Measurements from ENCODE around the gene KLRF2.

The KLRF2 gene

GRCh38 chr12:9943240-9943639, 62.0 kb downstream of the KLRF2 start:
- no peak for DNase-seq

GRCh38 chr12:9944391-9944790, 63.1 kb downstream of the KLRF2 start:
- DNase-seq = no peak
